Measurements from ENCODE around the gene PSMD3. TPM values are rescaled to one million over a fixed set of nuclear protein-coding genes. Genes with fewer than 3 reads are reported as not detected.

The PSMD3 gene
- total and polyA plus RNA-seq, 9 of the 15 experiments (the other 6 are each of a cell fraction or from before 2014, with no cell fraction given), result 2.0 to 251 (median 135) TPM

DNA sequence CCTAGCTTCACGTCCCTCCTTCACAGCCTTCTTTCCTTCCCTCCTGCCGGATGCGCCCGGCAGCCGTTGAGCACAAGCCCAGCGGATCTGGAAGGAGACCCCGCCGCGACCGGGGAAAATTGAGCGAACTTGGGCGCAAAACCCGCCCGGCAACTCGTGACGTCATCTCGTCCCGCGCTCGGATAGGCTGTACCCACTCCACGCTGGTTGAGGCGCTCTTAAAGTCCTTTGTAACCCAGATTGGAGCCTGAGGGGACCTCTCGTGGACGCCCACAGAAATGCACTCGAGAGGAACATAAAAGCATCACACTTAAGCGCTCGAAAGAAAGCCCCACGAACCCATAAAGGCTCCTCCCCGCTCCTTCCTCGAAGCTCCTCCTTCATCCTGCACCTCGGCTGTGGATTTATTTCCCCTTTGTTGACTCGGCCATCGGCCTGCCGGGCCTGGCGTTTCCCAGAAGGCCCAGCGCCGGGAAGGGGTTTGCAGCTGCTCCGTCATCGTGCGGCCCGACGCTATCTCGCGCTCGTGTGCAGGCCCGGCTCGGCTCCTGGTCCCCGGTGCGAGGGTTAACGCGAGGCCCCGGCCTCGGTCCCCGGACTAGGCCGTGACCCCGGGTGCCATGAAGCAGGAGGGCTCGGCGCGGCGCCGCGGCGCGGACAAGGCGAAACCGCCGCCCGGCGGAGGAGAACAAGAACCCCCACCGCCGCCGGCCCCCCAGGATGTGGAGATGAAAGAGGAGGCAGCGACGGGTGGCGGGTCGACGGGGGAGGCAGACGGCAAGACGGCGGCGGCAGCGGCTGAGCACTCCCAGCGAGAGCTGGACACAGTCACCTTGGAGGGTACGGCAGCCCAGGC is at the start of gene PSMD3 (continued):
- TF ChIP-seq, protein P1, sequence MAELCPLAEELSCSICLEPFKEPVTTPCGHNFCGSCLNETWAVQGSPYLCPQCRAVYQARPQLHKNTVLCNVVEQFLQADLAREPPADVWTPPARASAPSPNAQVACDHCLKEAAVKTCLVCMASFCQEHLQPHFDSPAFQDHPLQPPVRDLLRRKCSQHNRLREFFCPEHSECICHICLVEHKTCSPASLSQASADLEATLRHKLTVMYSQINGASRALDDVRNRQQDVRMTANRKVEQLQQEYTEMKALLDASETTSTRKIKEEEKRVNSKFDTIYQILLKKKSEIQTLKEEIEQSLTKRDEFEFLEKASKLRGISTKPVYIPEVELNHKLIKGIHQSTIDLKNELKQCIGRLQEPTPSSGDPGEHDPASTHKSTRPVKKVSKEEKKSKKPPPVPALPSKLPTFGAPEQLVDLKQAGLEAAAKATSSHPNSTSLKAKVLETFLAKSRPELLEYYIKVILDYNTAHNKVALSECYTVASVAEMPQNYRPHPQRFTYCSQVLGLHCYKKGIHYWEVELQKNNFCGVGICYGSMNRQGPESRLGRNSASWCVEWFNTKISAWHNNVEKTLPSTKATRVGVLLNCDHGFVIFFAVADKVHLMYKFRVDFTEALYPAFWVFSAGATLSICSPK (IDR thresholded peaks at IDR 0.05; ENCODE audit: borderline replicate concordance), result no peak
- TF ChIP-seq HMG20A (CRISPR knock-in tag; conservative IDR thresholded peaks at IDR 0.05), result no peak
- 0 out of 2 replicates have a peak, but pooled peaks have one; percentile 21 for TF ChIP-seq ZNF431 (CRISPR knock-in tag; IDR thresholded peaks at IDR 0.05)
- TF ChIP-seq ZNF324 (CRISPR knock-in tag; IDR thresholded peaks at IDR 0.05), result no peak
- peak; percentile 72 for TF ChIP-seq PRPF4 (IDR thresholded peaks at IDR 0.05; ENCODE audit: insufficient read depth, low read depth, low read length, poor library complexity, severe bottlenecking)
- TF ChIP-seq FIP1L1 (IDR thresholded peaks at IDR 0.05; ENCODE audit: low read depth, low read length, poor library complexity, severe bottlenecking), result peak; percentile 99
- TF ChIP-seq, protein P2, sequence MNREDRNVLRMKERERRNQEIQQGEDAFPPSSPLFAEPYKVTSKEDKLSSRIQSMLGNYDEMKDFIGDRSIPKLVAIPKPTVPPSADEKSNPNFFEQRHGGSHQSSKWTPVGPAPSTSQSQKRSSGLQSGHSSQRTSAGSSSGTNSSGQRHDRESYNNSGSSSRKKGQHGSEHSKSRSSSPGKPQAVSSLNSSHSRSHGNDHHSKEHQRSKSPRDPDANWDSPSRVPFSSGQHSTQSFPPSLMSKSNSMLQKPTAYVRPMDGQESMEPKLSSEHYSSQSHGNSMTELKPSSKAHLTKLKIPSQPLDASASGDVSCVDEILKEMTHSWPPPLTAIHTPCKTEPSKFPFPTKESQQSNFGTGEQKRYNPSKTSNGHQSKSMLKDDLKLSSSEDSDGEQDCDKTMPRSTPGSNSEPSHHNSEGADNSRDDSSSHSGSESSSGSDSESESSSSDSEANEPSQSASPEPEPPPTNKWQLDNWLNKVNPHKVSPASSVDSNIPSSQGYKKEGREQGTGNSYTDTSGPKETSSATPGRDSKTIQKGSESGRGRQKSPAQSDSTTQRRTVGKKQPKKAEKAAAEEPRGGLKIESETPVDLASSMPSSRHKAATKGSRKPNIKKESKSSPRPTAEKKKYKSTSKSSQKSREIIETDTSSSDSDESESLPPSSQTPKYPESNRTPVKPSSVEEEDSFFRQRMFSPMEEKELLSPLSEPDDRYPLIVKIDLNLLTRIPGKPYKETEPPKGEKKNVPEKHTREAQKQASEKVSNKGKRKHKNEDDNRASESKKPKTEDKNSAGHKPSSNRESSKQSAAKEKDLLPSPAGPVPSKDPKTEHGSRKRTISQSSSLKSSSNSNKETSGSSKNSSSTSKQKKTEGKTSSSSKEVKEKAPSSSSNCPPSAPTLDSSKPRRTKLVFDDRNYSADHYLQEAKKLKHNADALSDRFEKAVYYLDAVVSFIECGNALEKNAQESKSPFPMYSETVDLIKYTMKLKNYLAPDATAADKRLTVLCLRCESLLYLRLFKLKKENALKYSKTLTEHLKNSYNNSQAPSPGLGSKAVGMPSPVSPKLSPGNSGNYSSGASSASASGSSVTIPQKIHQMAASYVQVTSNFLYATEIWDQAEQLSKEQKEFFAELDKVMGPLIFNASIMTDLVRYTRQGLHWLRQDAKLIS (CRISPR knock-in tag; IDR thresholded peaks at IDR 0.05), result peak; percentile 92; the same call in 1 of the 2 replicates
- TF ChIP-seq MAZ (CRISPR knock-in tag; conservative IDR thresholded peaks at IDR 0.05 in 1 of 2, IDR thresholded peaks at IDR 0.05 in 1 of 2), result peak; percentile 79 to 88; a peak in 3 of 4 replicates
- TF ChIP-seq L3MBTL2 (IDR thresholded peaks at IDR 0.05), result peak; percentile 99
- peak; percentile 66 for TF ChIP-seq FOS (IDR thresholded peaks at IDR 0.05; ENCODE audit: extremely low read depth, insufficient read length)
- TF ChIP-seq ARID2 (IDR thresholded peaks at IDR 0.05), result no peak
- TF ChIP-seq NCOA4 (IDR thresholded peaks at IDR 0.05; ENCODE audit: partially characterized antibody), result peak; percentile 99
- TF ChIP-seq, protein P3, sequence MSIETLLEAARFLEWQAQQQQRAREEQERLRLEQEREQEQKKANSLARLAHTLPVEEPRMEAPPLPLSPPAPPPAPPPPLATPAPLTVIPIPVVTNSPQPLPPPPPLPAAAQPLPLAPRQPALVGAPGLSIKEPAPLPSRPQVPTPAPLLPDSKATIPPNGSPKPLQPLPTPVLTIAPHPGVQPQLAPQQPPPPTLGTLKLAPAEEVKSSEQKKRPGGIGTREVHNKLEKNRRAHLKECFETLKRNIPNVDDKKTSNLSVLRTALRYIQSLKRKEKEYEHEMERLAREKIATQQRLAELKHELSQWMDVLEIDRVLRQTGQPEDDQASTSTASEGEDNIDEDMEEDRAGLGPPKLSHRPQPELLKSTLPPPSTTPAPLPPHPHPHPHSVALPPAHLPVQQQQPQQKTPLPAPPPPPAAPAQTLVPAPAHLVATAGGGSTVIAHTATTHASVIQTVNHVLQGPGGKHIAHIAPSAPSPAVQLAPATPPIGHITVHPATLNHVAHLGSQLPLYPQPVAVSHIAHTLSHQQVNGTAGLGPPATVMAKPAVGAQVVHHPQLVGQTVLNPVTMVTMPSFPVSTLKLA (conservative IDR thresholded peaks at IDR 0.05), result peak; percentile 79 to 94
- TF ChIP-seq RBFOX2 (IDR thresholded peaks at IDR 0.05; ENCODE audit: low read depth, low read length), result peak; percentile 96
- 0 out of 2 replicates have a peak, but pooled peaks have one; percentile 69 for TF ChIP-seq MBD2 (IDR thresholded peaks at IDR 0.05; ENCODE audit: borderline replicate concordance, low read depth)
- no peak for TF ChIP-seq ZNF778 (CRISPR knock-in tag; IDR thresholded peaks at IDR 0.05)
- peak; percentile 98 for TF ChIP-seq CREM (IDR thresholded peaks at IDR 0.05; ENCODE audit: low read depth)
- TF ChIP-seq ZBTB7A (IDR thresholded peaks at IDR 0.05; ENCODE audit: borderline replicate concordance, control insufficient read depth, low read depth, low read length), result peak; percentile 76; the same call in 1 of the 2 replicates
- peak; percentile 90 for TF ChIP-seq HCFC1 (IDR thresholded peaks at IDR 0.05; ENCODE audit: low read depth, low read length)
- TF ChIP-seq NFIX (CRISPR knock-in tag; IDR thresholded peaks at IDR 0.05; ENCODE audit: low read depth), result no peak

All from K562 (cell line).